Measurements from ENCODE around the gene ARHGEF26.

ARHGEF26 gene

DNA sequence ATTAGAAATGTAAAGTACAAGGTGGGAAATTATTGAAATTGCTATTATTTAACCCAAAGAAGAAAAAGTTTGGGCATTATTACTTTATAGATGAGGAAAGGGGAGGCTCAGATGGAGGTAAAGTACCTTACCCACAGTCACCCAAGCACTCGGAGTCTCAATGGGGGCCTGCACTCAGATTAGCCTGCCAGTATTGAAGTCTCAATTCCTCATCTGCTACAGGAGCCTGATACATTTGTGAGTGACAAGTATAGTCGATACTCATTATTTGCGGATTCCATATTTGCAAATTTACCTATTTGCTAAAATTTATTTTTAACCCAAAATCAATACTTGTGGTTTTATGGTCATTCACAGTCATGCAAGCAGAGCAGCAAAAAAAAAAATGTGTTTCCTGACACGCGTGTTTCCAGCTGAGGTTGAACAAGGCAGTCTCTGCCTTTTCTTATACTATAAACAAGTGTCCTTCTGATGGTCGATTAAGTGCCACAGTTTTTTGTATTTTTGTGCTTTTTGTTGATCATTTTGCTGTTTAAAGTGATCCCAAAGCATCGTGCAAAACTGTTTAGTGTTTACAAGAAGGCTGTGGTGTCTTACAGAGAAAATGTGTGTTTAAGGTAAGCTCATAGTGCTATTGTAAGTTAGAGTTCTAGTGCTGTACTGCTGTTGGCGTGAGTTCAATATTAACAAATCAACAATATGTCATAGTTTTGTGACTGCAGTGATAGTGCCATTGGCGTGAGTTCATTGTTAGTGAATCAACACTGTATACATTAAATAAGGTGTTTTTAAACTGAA, 48.0 kb downstream of the ARHGEF26 start:
- no peak overlapping the region for H3K4me3 ChIP-seq (ENCODE audit: severe bottlenecking)
- no peaks in the 10 kb centered on the region for H3K27me3 ChIP-seq (ENCODE audit: insufficient read depth, poor library complexity, severe bottlenecking)
- no peak for DNase-seq (ENCODE audit: low spot score)
- H3K36me3 ChIP-seq (ENCODE audit: low read depth), result no peaks in the 10 kb centered on the region
- TF ChIP-seq, protein P1, sequence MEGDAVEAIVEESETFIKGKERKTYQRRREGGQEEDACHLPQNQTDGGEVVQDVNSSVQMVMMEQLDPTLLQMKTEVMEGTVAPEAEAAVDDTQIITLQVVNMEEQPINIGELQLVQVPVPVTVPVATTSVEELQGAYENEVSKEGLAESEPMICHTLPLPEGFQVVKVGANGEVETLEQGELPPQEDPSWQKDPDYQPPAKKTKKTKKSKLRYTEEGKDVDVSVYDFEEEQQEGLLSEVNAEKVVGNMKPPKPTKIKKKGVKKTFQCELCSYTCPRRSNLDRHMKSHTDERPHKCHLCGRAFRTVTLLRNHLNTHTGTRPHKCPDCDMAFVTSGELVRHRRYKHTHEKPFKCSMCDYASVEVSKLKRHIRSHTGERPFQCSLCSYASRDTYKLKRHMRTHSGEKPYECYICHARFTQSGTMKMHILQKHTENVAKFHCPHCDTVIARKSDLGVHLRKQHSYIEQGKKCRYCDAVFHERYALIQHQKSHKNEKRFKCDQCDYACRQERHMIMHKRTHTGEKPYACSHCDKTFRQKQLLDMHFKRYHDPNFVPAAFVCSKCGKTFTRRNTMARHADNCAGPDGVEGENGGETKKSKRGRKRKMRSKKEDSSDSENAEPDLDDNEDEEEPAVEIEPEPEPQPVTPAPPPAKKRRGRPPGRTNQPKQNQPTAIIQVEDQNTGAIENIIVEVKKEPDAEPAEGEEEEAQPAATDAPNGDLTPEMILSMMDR (IDR thresholded peaks at IDR 0.05; ENCODE audit: poor library complexity, severe bottlenecking), result no peak
- H3K9me3 ChIP-seq (ENCODE audit: severe bottlenecking), result no peaks in the 10 kb centered on the region
- no peak for ATAC-seq (ENCODE audit: low read depth)
- no peak overlapping the region for H3K27ac ChIP-seq (ENCODE audit: poor library complexity, severe bottlenecking)
- H3K4me1 ChIP-seq (ENCODE audit: insufficient read depth, poor library complexity, severe bottlenecking), result no peaks in the 10 kb centered on the region

DNA sequence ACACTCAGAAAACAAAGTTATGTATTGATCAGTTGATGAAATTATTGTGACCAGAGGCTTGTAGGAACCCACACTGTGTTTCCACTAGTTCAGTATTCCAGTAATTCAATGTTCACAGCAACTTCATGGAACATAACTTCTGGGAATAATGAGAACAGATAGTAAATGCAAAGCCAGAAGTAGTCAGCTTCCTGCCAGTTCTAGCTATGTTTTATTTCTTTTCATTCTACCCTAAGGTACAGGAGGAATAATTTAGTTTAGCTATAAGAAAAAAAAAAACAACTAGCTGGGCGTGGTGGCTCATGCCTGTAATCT, 48.6 kb downstream of the ARHGEF26 start:
- ATAC-seq (ENCODE audit: low read depth), result no peak
- Histone ChIP-seq H3K4me1 (ENCODE audit: insufficient read depth, poor library complexity, severe bottlenecking) (no peaks in the 10 kb centered on the region), H3K9me3 (ENCODE audit: severe bottlenecking) (no peaks in the 10 kb centered on the region), H3K27me3 (ENCODE audit: insufficient read depth, poor library complexity, severe bottlenecking) (no peaks in the 10 kb centered on the region), H3K4me3 (ENCODE audit: severe bottlenecking) (no peak overlapping the region), H3K27ac (ENCODE audit: poor library complexity, severe bottlenecking) (no peak overlapping the region), H3K36me3 (ENCODE audit: low read depth) (no peaks in the 10 kb centered on the region)
- TF ChIP-seq, protein P1 (IDR thresholded peaks at IDR 0.05; ENCODE audit: poor library complexity, severe bottlenecking), result no peak
- DNase-seq (ENCODE audit: low spot score), result no peak

DNA sequence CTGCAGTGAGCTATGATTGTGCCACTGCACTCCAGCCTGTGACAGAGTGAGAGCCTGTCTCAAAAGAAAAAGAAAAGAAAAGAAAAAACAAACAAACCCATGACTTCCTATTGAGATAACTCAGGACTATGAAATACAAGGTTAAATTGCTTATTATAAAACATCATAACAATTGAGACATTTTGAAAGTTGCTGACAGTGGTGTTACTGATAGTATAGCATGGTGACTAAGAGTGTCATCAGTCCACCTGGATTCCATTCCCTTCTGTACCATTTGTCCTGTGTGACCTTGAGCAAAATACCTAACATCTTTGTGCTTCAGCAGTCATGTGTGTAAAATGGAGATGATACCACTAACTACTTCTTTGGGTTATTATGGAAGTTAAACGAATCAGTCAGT, 49.1 kb downstream of the ARHGEF26 start:
- Histone ChIP-seq H3K9me3 (ENCODE audit: severe bottlenecking) (no peaks in the 10 kb centered on the region), H3K27me3 (ENCODE audit: insufficient read depth, poor library complexity, severe bottlenecking) (no peaks in the 10 kb centered on the region), H3K4me1 (ENCODE audit: insufficient read depth, poor library complexity, severe bottlenecking) (no peaks in the 10 kb centered on the region), H3K4me3 (ENCODE audit: severe bottlenecking) (no peak overlapping the region), H3K36me3 (ENCODE audit: low read depth) (no peaks in the 10 kb centered on the region), H3K27ac (ENCODE audit: poor library complexity, severe bottlenecking) (no peak overlapping the region)
- ATAC-seq (ENCODE audit: low read depth) (no peak), DNase-seq (ENCODE audit: low spot score) (no peak)
- TF ChIP-seq, protein P1 (IDR thresholded peaks at IDR 0.05; ENCODE audit: poor library complexity, severe bottlenecking), result no peak

DNA sequence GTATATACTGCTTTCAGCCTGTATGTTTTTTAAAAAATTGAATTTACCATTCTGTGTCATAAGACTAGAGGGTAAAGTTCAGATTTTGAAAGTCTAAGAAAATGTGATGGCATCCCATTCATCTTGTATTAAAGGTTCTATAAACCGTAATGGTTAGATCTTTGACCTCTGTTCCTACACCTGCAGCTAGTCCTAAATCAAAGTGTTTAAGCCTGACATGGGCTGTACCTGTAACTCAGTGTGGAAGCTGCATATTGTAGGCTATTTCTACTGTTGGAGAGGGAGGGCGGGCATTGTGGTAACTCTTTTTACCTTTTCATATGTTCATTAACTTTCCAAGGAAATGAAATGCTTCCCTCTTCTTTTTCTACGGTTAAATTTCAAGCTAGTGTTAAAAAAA, 53.9 kb downstream of the ARHGEF26 start:
- TF ChIP-seq, protein P1 (IDR thresholded peaks at IDR 0.05; ENCODE audit: poor library complexity, severe bottlenecking), result no peak
- Histone ChIP-seq H3K27ac (ENCODE audit: poor library complexity, severe bottlenecking) (no peak overlapping the region), H3K36me3 (ENCODE audit: low read depth) (no peaks in the 10 kb centered on the region), H3K27me3 (ENCODE audit: insufficient read depth, poor library complexity, severe bottlenecking) (no peaks in the 10 kb centered on the region), H3K4me1 (ENCODE audit: insufficient read depth, poor library complexity, severe bottlenecking) (no peaks in the 10 kb centered on the region), H3K4me3 (ENCODE audit: severe bottlenecking) (no peak overlapping the region), H3K9me3 (ENCODE audit: severe bottlenecking) (no peaks in the 10 kb centered on the region)
- ATAC-seq (ENCODE audit: low read depth) (no peak), DNase-seq (ENCODE audit: low spot score) (no peak)

DNA sequence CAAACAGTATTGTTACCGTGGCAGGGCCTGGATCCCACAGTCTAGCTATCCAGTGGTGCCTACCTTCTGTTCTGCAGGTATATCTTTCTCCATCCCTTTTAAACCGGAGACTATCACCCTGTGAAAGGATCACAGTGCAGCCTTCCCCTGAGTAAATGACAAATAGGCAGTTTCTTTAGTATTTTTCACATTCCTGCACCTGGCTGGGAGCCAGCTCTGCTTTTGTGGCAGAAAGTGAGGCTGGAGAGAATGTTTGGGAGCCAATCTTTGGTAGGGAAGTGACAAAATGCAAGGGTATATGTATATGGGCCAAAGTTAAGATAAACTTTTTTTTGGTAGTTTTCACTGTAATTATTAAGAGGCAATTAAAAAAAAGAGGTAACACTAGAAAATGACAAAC, 54.8 kb downstream of the ARHGEF26 start:
- no peaks in the 10 kb centered on the region for H3K9me3 ChIP-seq (ENCODE audit: severe bottlenecking)
- ATAC-seq (ENCODE audit: low read depth) (no peak), DNase-seq (ENCODE audit: low spot score) (no peak)
- TF ChIP-seq, protein P1 (IDR thresholded peaks at IDR 0.05; ENCODE audit: poor library complexity, severe bottlenecking), result no peak
- H3K27me3 ChIP-seq (ENCODE audit: insufficient read depth, poor library complexity, severe bottlenecking), result no peaks in the 10 kb centered on the region
- no peaks in the 10 kb centered on the region for H3K36me3 ChIP-seq (ENCODE audit: low read depth)
- no peak overlapping the region for H3K27ac ChIP-seq (ENCODE audit: poor library complexity, severe bottlenecking)
- no peak overlapping the region for H3K4me3 ChIP-seq (ENCODE audit: severe bottlenecking)
- H3K4me1 ChIP-seq (ENCODE audit: insufficient read depth, poor library complexity, severe bottlenecking), result no peaks in the 10 kb centered on the region
